Neural cell (in vitro differentiated cells): Measurements from ENCODE around the gene TRIM66.

Experiments used
- EP300 ChIP-seq: fragments of 450-650 bp; conservative IDR thresholded peaks from 2 replicates; pipeline ENCODE4 v1.6.1; 2014; ENCODE audit warnings: antibody characterized with exemption, mild to moderate bottlenecking, moderate library complexity; ENCODE audit not compliant: poor library complexity, severe bottlenecking
- EZH2 ChIP-seq: fragments of 200-600, 300-800 bp; shearing (Covaris generic), sonication (generic); IDR thresholded peaks from 2 replicates; pipeline ENCODE4 v1.6.1; 2014; ENCODE audit warnings: antibody characterized with exemption, low read length, borderline replicate concordance, mild to moderate bottlenecking; ENCODE audit not compliant: insufficient read depth, poor library complexity, severe bottlenecking
- TF ChIP-seq, protein P1 (sequence below): fragments of 450-650 bp; IDR thresholded peaks from 2 replicates; pipeline ENCODE4 v1.5.1; 2014; ENCODE audit warnings: antibody characterized with exemption, mild to moderate bottlenecking, moderate library complexity; ENCODE audit not compliant: poor library complexity, severe bottlenecking

DNA sequence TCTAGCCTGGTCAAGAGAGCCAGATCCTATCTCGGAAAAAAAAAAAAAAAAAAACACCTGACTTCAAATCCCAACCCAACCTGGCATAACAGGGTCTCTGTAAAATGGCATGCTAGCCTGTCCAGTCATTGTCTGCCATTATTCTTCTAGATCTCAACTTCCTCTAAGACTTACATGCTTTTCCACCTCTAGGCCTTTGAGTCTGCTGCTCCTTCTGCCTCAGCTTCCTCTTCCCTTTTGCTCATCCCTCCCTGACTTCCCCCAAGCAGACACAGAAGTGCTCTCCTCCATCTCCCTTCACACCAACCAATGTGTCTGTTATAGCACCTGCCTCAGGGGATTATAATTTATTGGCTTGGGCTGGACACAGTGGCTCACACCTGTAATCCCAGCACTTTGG is 96.3 kb downstream of the TRIM66 start:
- TF ChIP-seq, protein P1, sequence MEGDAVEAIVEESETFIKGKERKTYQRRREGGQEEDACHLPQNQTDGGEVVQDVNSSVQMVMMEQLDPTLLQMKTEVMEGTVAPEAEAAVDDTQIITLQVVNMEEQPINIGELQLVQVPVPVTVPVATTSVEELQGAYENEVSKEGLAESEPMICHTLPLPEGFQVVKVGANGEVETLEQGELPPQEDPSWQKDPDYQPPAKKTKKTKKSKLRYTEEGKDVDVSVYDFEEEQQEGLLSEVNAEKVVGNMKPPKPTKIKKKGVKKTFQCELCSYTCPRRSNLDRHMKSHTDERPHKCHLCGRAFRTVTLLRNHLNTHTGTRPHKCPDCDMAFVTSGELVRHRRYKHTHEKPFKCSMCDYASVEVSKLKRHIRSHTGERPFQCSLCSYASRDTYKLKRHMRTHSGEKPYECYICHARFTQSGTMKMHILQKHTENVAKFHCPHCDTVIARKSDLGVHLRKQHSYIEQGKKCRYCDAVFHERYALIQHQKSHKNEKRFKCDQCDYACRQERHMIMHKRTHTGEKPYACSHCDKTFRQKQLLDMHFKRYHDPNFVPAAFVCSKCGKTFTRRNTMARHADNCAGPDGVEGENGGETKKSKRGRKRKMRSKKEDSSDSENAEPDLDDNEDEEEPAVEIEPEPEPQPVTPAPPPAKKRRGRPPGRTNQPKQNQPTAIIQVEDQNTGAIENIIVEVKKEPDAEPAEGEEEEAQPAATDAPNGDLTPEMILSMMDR: no peak
- no peak for TF ChIP-seq EP300
- no peak for TF ChIP-seq EZH2
